Fibroblast of lung (primary cell): ENCODE results near the gene INMT.

Experiments
- CTCF ChIP-seq, 2 donors: IDR thresholded peaks in 1 of 2; conservative IDR thresholded peaks in 1 of 2; 1 replicate in 1 of 2; 2 replicates in 1 of 2; pipeline ENCODE4 v1.5.1; 2011 to 2012; ENCODE audit warnings: low read length in 2 of 2, control low read depth in 1 of 2, inconsistent platforms in 1 of 2, low read depth in 1 of 2, mild to moderate bottlenecking in 1 of 2
- EZH2 ChIP-seq: IDR thresholded peaks from 2 replicates; pipeline ENCODE4 v1.5.1; 2012; ENCODE audit warnings: low read length, control low read depth, mild to moderate bottlenecking; ENCODE audit errors: missing control alignments

- TF ChIP-seq CTCF (conservative IDR thresholded peaks at IDR 0.05 in 1 of 2, IDR thresholded peaks at IDR 0.05 in 1 of 2; ENCODE audit: low read depth in 1 of 2, low read length in 2 of 2) (no peak), EZH2 (no peak)
Observed at GRCh38 chr7:30805081-30805691, 53.3 kb downstream of the INMT start.
